ENCODE data around the gene RASSF1.
A peak's percentile ranks its signal among the peaks of the same experiment; 100 is the strongest.

The RASSF1 gene

GRCh38 chr3:50322115-50322385, 18.6 kb downstream of the RASSF1 start:
- peak overlapping the region; percentile 100 for H3K27ac ChIP-seq (ENCODE audit: low read length)
- peak overlapping the region; percentile 62 for H3K9ac ChIP-seq (ENCODE audit: low read depth, low read length)
- DNase-seq (no peak), ATAC-seq (ENCODE audit: insufficient read depth, low read depth) (no peak)
- no peaks in the 10 kb centered on the region for H3K9me3 ChIP-seq (ENCODE audit: insufficient read depth, low read length, severe bottlenecking)
- peak overlapping the region; percentile 78 for H3K4me2 ChIP-seq (ENCODE audit: insufficient read depth, low read length)
- peaks cover 56% of the 10 kb centered on the region for H3K36me3 ChIP-seq (ENCODE audit: insufficient read depth, low read length)
- peaks cover 37% of the 10 kb centered on the region for H3K79me2 ChIP-seq (ENCODE audit: insufficient read depth, low read length)
- peak overlapping the region; percentile 100 for H2AFZ ChIP-seq (ENCODE audit: low read depth, low read length)
- H3K27me3 ChIP-seq (ENCODE audit: insufficient read depth, low read length, poor library complexity): no peaks in the 10 kb centered on the region
- peaks cover 56% of the 10 kb centered on the region for H3K4me1 ChIP-seq (ENCODE audit: insufficient read depth, low read length)
- TF ChIP-seq CTCF (IDR thresholded peaks at IDR 0.05; ENCODE audit: borderline replicate concordance, extremely low read depth, low read length, poor library complexity, severe bottlenecking) (no peak), EZH2 (IDR thresholded peaks at IDR 0.05; ENCODE audit: borderline replicate concordance, low read depth, low read length, severe bottlenecking) (no peak)
- H3K4me3 ChIP-seq (ENCODE audit: low read depth in 1 of 2, low read length in 2 of 2): peak overlapping the region in 1 of 2 experiments; percentile 74; a peak in 2 of 4 replicates
- H4K20me1 ChIP-seq (ENCODE audit: insufficient read depth, low read length): peaks cover 20% of the 10 kb centered on the region; the same call in 1 of the 2 replicates

GRCh38 chr3:50321336-50322114, 19.1 kb downstream of the RASSF1 start:
- peaks cover 57% of the 10 kb centered on the region for H3K36me3 ChIP-seq (ENCODE audit: insufficient read depth, low read length)

GRCh38 chr3:50320853-50321335, 19.7 kb downstream of the RASSF1 start:
- Histone ChIP-seq H3K4me1 (ENCODE audit: insufficient read depth, low read length) (peaks cover 45% of the 10 kb centered on the region), H3K9me3 (ENCODE audit: insufficient read depth, low read length, severe bottlenecking) (no peaks in the 10 kb centered on the region), H4K20me1 (ENCODE audit: insufficient read depth, low read length) (peaks cover 19% of the 10 kb centered on the region; the same call in 1 of the 2 replicates), H3K9ac (ENCODE audit: low read depth, low read length) (peak overlapping the region; percentile 62), H2AFZ (ENCODE audit: low read depth, low read length) (peak overlapping the region; percentile 100), H3K4me3 (ENCODE audit: low read depth in 1 of 2, low read length in 2 of 2) (peak overlapping the region; percentile 44 to 74), H3K79me2 (ENCODE audit: insufficient read depth, low read length) (peaks cover 25% of the 10 kb centered on the region), H3K27ac (ENCODE audit: low read length) (peak overlapping the region; percentile 100), H3K36me3 (ENCODE audit: insufficient read depth, low read length) (peaks cover 56% of the 10 kb centered on the region), H3K4me2 (ENCODE audit: insufficient read depth, low read length) (peak overlapping the region; percentile 78), H3K27me3 (ENCODE audit: insufficient read depth, low read length, poor library complexity) (no peaks in the 10 kb centered on the region)
- peak; percentile 69 for ATAC-seq (ENCODE audit: insufficient read depth, low read depth)
- TF ChIP-seq EZH2 (IDR thresholded peaks at IDR 0.05; ENCODE audit: borderline replicate concordance, low read depth, low read length, severe bottlenecking) (no peak), CTCF (IDR thresholded peaks at IDR 0.05; ENCODE audit: borderline replicate concordance, extremely low read depth, low read length, poor library complexity, severe bottlenecking) (no peak)
- DNase-seq: peak; percentile 80

More at GRCh38 chr3:50321336-50322114, 19.1 kb downstream of the RASSF1 start:
- Histone ChIP-seq H3K27me3 (ENCODE audit: insufficient read depth, low read length, poor library complexity) (no peaks in the 10 kb centered on the region), H4K20me1 (ENCODE audit: insufficient read depth, low read length) (peaks cover 19% of the 10 kb centered on the region; the same call in 1 of the 2 replicates), H3K79me2 (ENCODE audit: insufficient read depth, low read length) (peaks cover 32% of the 10 kb centered on the region), H3K9me3 (ENCODE audit: insufficient read depth, low read length, severe bottlenecking) (no peaks in the 10 kb centered on the region), H2AFZ (ENCODE audit: low read depth, low read length) (peak overlapping the region; percentile 100), H3K4me1 (ENCODE audit: insufficient read depth, low read length) (peaks cover 51% of the 10 kb centered on the region), H3K4me3 (ENCODE audit: low read depth in 1 of 2, low read length in 2 of 2) (peak overlapping the region; percentile 44 to 74), H3K27ac (ENCODE audit: low read length) (peak overlapping the region; percentile 100), H3K4me2 (ENCODE audit: insufficient read depth, low read length) (peak overlapping the region; percentile 78), H3K9ac (ENCODE audit: low read depth, low read length) (peak overlapping the region; percentile 62)
- ATAC-seq (ENCODE audit: insufficient read depth, low read depth) (peak; percentile 85), DNase-seq (peak; percentile 89)
- TF ChIP-seq CTCF (IDR thresholded peaks at IDR 0.05; ENCODE audit: borderline replicate concordance, extremely low read depth, low read length, poor library complexity, severe bottlenecking): peak; percentile 61
- no peak for TF ChIP-seq EZH2 (IDR thresholded peaks at IDR 0.05; ENCODE audit: borderline replicate concordance, low read depth, low read length, severe bottlenecking)

Data from DND-41 (cell line).